Astrocyte (in vitro differentiated cells and primary cell): ENCODE results near the gene MAPK12. TPM values are rescaled to one million over a fixed set of nuclear protein-coding genes. Genes with fewer than 3 reads are reported as not detected.

Experiments used
- DNase-seq: peaks from one replicate; pipeline ENCODE4 v3.0.0-alpha.2; 2010; ENCODE audit warnings: low read depth
- FAIRE-seq: peaks from 2 replicates; lab custom pipeline; 2011; peaks lifted over from hg19 to GRCh38; lab: Jason Lieb, UNC
- H2AFZ ChIP-seq: 2 replicates; pipeline ENCODE4 v1.6.0; 2012; ENCODE audit warnings: low read depth, low read length, inconsistent platforms
- H3K27ac ChIP-seq: 2 replicates; pipeline ENCODE4 v1.5.1; 2011; ENCODE audit warnings: low read depth, low read length, inconsistent platforms
- H3K27me3 ChIP-seq: 2 replicates; pipeline ENCODE4 v1.6.0; 2011; ENCODE audit warnings: low read length, inconsistent platforms; ENCODE audit not compliant: insufficient read depth
- H3K36me3 ChIP-seq: 2 replicates; pipeline ENCODE4 v1.5.1; 2011; ENCODE audit warnings: low read length, inconsistent platforms; ENCODE audit not compliant: insufficient read depth
- H3K4me1 ChIP-seq: 2 replicates; pipeline ENCODE4 v1.5.1; 2011; ENCODE audit warnings: low read length, inconsistent platforms; ENCODE audit not compliant: insufficient read depth
- H3K4me2 ChIP-seq: 2 replicates; pipeline ENCODE4 v1.6.0; 2012; ENCODE audit warnings: low read length, inconsistent platforms
- H3K4me3 ChIP-seq: 2 replicates; pipeline ENCODE4 v1.5.1; 2011; ENCODE audit warnings: low read depth, mild to moderate bottlenecking, low read length, inconsistent platforms; ENCODE audit not compliant: insufficient read depth
- H3K79me2 ChIP-seq: 2 replicates; pipeline ENCODE4 v1.6.0; 2012; ENCODE audit warnings: mild to moderate bottlenecking, low read length, inconsistent platforms; ENCODE audit not compliant: insufficient read depth
- H3K9ac ChIP-seq: 2 replicates; pipeline ENCODE4 v1.6.0; 2012; ENCODE audit warnings: mild to moderate bottlenecking, low read length, inconsistent platforms
- H3K9me3 ChIP-seq: 2 replicates; pipeline ENCODE4 v1.5.1; 2012; ENCODE audit warnings: low read depth, mild to moderate bottlenecking, low read length, inconsistent platforms; ENCODE audit not compliant: insufficient read depth
- H4K20me1 ChIP-seq: 2 replicates; pipeline ENCODE4 v1.6.0; 2012; ENCODE audit warnings: low read length, inconsistent platforms; ENCODE audit not compliant: insufficient read depth
- H3K27ac Mint-ChIP-seq: one replicate; pipeline ENCODE4 v1.8.0; 2021; ENCODE audit warnings: mild to moderate bottlenecking, mixed read lengths; ENCODE audit not compliant: unreplicated experiment
- H3K27me3 Mint-ChIP-seq: one replicate; pipeline ENCODE4 v1.8.0; 2021; ENCODE audit warnings: low read depth, mixed read lengths; ENCODE audit not compliant: unreplicated experiment
- H3K36me3 Mint-ChIP-seq: one replicate; pipeline ENCODE4 v1.8.0; 2021; ENCODE audit warnings: low read depth, mixed read lengths; ENCODE audit not compliant: unreplicated experiment
- H3K4me1 Mint-ChIP-seq: one replicate; pipeline ENCODE4 v1.8.0; 2021; ENCODE audit warnings: low read depth, mixed read lengths; ENCODE audit not compliant: unreplicated experiment
- H3K4me3 Mint-ChIP-seq: one replicate; pipeline ENCODE4 v1.8.0; 2021; ENCODE audit warnings: mild to moderate bottlenecking, moderate library complexity, mixed read lengths; ENCODE audit not compliant: unreplicated experiment
- H3K9me3 Mint-ChIP-seq: one replicate; pipeline ENCODE4 v1.8.0; 2021; ENCODE audit warnings: mild to moderate bottlenecking, mixed read lengths; ENCODE audit not compliant: unreplicated experiment
- EZH2 ChIP-seq: IDR thresholded peaks from 2 replicates; pipeline ENCODE4 v1.6.1; 2012; ENCODE audit warnings: mild to moderate bottlenecking, low read length, inconsistent platforms; ENCODE audit not compliant: insufficient read depth
- total RNA-seq: library from RNA; stranded (reverse); gene quantifications from 2 replicates; pipeline ENCODE4 v1.2.1, GENCODE V29; 2021
- TF ChIP-seq, protein P1 (sequence below): IDR thresholded peaks from 2 replicates; pipeline ENCODE4 v1.5.1; 2011; ENCODE audit warnings: low read depth, mild to moderate bottlenecking, inconsistent platforms, low read length, moderate library complexity; ENCODE audit not compliant: insufficient read depth

Gene MAPK12
- total RNA-seq, 1 donor from 2014 or later = 36.4 TPM

DNA sequence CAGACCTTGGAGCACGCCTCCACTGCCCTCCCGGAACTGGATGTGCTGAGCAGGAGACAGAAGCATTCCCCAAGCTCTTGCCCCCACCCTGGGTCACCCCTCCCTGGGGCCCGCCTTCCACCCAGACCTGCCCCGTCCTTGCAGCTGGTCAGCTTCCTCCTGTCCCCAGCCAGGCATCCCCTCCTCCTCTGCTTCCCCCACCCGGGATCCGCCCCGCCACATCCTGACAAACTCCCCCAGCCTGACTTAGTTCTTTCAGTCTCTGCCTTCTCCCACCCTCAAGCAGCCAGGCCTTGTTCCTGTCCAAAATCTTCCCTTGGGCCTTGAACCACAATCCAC, 47.1 kb upstream of the MAPK12 start:
- H3K9ac ChIP-seq = peak overlapping the region; percentile 8
- FAIRE-seq (no peak), DNase-seq (peak; percentile 42)
- peaks cover 21% of the 10 kb centered on the region for H4K20me1 ChIP-seq
- Mint-ChIP-seq H3K4me1 (peaks cover 15% of the 10 kb centered on the region), H3K4me3 (peak overlapping the region; percentile 82), H3K27me3 (no peaks in the 10 kb centered on the region), H3K27ac (peak overlapping the region; percentile 94), H3K36me3 (peaks cover 2% of the 10 kb centered on the region), H3K9me3 (no peaks in the 10 kb centered on the region)
- no peaks in the 10 kb centered on the region for H3K9me3 ChIP-seq
- H3K4me3 ChIP-seq = no peak overlapping the region
- no peak overlapping the region for H3K27ac ChIP-seq
- peaks cover 35% of the 10 kb centered on the region for H3K79me2 ChIP-seq
- TF ChIP-seq EZH2 = no peak
- TF ChIP-seq, protein P1, sequence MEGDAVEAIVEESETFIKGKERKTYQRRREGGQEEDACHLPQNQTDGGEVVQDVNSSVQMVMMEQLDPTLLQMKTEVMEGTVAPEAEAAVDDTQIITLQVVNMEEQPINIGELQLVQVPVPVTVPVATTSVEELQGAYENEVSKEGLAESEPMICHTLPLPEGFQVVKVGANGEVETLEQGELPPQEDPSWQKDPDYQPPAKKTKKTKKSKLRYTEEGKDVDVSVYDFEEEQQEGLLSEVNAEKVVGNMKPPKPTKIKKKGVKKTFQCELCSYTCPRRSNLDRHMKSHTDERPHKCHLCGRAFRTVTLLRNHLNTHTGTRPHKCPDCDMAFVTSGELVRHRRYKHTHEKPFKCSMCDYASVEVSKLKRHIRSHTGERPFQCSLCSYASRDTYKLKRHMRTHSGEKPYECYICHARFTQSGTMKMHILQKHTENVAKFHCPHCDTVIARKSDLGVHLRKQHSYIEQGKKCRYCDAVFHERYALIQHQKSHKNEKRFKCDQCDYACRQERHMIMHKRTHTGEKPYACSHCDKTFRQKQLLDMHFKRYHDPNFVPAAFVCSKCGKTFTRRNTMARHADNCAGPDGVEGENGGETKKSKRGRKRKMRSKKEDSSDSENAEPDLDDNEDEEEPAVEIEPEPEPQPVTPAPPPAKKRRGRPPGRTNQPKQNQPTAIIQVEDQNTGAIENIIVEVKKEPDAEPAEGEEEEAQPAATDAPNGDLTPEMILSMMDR = no peak
- peaks cover 42% of the 10 kb centered on the region for H3K4me1 ChIP-seq
- no peak overlapping the region for H2AFZ ChIP-seq
- H3K36me3 ChIP-seq = no peaks in the 10 kb centered on the region
- H3K4me2 ChIP-seq = peak overlapping the region; percentile 35
- H3K27me3 ChIP-seq = no peaks in the 10 kb centered on the region

DNA sequence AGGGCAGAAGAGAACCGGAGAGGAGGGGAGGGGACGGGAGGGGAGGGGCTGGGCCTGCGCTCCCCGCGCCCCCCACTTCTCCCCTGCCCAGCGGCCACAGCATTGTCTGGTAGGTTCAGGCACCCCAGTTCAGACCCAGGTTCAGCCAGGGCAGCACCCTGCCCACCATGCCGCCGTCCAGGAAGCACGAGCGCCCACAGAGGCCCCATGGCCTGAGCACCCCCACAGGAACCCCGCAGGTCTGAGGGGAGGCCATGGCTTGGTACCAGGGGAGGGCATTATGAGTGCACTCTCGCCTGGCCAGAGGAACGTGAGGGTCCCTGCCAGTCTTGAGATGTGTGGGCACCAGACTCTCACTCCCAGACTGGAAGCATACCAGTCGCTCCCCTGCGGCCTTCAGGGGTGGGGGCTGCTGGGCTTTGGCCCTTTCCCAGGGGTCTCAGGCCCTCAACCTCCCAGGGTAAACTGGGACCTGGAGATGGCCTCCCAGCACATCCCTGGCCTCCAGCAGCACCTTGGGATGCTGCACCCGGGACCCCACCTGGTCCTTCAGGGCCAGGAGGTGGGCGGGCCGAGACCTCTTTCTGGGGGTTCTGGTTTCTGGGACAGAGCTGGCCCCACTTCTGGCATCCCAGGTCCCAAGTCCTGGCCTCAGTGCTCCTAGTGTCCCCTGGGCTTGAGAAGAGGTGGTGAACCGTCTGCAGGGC, 46.6 kb upstream of the MAPK12 start:
- peaks cover 47% of the 10 kb centered on the region for H3K4me1 ChIP-seq
- peak overlapping the region; percentile 35 for H3K4me2 ChIP-seq
- no peaks in the 10 kb centered on the region for H3K27me3 ChIP-seq
- Mint-ChIP-seq H3K9me3 (no peaks in the 10 kb centered on the region), H3K4me3 (no peak overlapping the region), H3K27ac (peak overlapping the region; percentile 94), H3K4me1 (peaks cover 16% of the 10 kb centered on the region), H3K27me3 (no peaks in the 10 kb centered on the region), H3K36me3 (peaks cover 2% of the 10 kb centered on the region)
- no peak for FAIRE-seq
- peaks cover 41% of the 10 kb centered on the region for H3K79me2 ChIP-seq
- no peaks in the 10 kb centered on the region for H3K36me3 ChIP-seq
- no peak for DNase-seq
- H3K9me3 ChIP-seq = no peaks in the 10 kb centered on the region
- H2AFZ ChIP-seq = no peak overlapping the region
- H4K20me1 ChIP-seq = peaks cover 26% of the 10 kb centered on the region
- no peak for TF ChIP-seq EZH2
- TF ChIP-seq, protein P1 = no peak
- no peak overlapping the region for H3K9ac ChIP-seq
- no peak overlapping the region for H3K4me3 ChIP-seq
- H3K27ac ChIP-seq = no peak overlapping the region
